Endothelial cell of umbilical vein (primary cell): ENCODE data around the gene ADIPOQ. TPM values are rescaled to one million over a fixed set of nuclear protein-coding genes. Genes with fewer than 3 reads are reported as not detected.

Source experiments
- BruUV-seq: library from RNA; stranded (reverse); fragments of 400-500 nt; replicated peaks from 2 replicates; lab custom pipeline; 2021; lab: Mats Ljungman, UMichigan
- CTCF ChIA-PET: fragments of 300-600, 350-600 bp; sonication (Branson Sonifier 250); formaldehyde crosslinking; loops from one replicate; lab custom pipeline; 2021; ENCODE audit warnings: antibody characterized with exemption, inconsistent platforms; lab: Charles Lee
- POLR2A ChIA-PET: fragments of 300-600, 350-600 bp; sonication (Branson Sonifier 250); formaldehyde crosslinking; loops from one replicate; lab custom pipeline; 2021; ENCODE audit warnings: antibody characterized with exemption, inconsistent platforms; lab: Charles Lee
- DNase-seq: peaks from one replicate; pipeline ENCODE4 v3.0.0-alpha.2; 2011; ENCODE audit warnings: low read depth, low spot score
- FAIRE-seq: peaks from 2 replicates; lab custom pipeline; 2011; peaks lifted over from hg19 to GRCh38; lab: Jason Lieb, UNC
- H2AFZ ChIP-seq: 2 replicates; pipeline ENCODE4 v1.6.0; 2012; ENCODE audit warnings: low read depth, low read length, control low read depth, inconsistent platforms
- H3K27ac ChIP-seq: 2 replicates; pipeline ENCODE4 v1.5.1; 2011; ENCODE audit warnings: low read depth, mild to moderate bottlenecking, control low read depth, low read length, moderate library complexity; ENCODE audit not compliant: insufficient read depth
- H3K27me3 ChIP-seq, 2 experiments: 2 replicates each; pipeline versions ENCODE4 v1.6.0 to v1.6.1; 2011; ENCODE audit warnings: low read length in 2 of 2, mixed read lengths in 1 of 2; ENCODE audit not compliant: control insufficient read depth in 2 of 2, insufficient read depth in 2 of 2
- H3K36me3 ChIP-seq, 2 experiments: 2 replicates in 1 of 2; 3 replicates in 1 of 2; pipeline ENCODE4 v1.5.1; 2011; ENCODE audit warnings: low read length in 2 of 2, mild to moderate bottlenecking in 1 of 2, moderate library complexity in 1 of 2; ENCODE audit not compliant: control insufficient read depth in 2 of 2, insufficient read depth in 2 of 2; ENCODE audit errors: extremely low read depth in 1 of 2
- H3K4me1 ChIP-seq: 3 replicates; pipeline ENCODE4 v1.5.1; 2011; ENCODE audit warnings: mild to moderate bottlenecking, low read length; ENCODE audit not compliant: control insufficient read depth, insufficient read depth; ENCODE audit errors: extremely low read depth
- H3K4me2 ChIP-seq: 2 replicates; pipeline ENCODE4 v1.6.1; 2011; ENCODE audit warnings: low read length, control low read depth, mixed read lengths; ENCODE audit not compliant: insufficient read depth
- H3K4me3 ChIP-seq, 3 experiments: fragments of 200-600 bp in 1 of 3; sonication (generic), shearing (Covaris generic) in 1 of 3; replicated peaks in 1 of 3; 2 replicates each; pipeline ENCODE4 v1.5.1; 2011 to 2016; ENCODE audit warnings: control low read depth in 3 of 3, low read length in 3 of 3, mild to moderate bottlenecking in 2 of 3, inconsistent platforms in 1 of 3, low read depth in 1 of 3, moderate library complexity in 1 of 3; ENCODE audit not compliant: insufficient read depth in 1 of 3
- H3K79me2 ChIP-seq: 2 replicates; pipeline ENCODE4 v1.6.0; 2012; ENCODE audit warnings: low read length, inconsistent platforms; ENCODE audit not compliant: control insufficient read depth, insufficient read depth
- H3K9ac ChIP-seq: replicated peaks from 2 replicates; pipeline ENCODE3; 2011; ENCODE audit warnings: low read length, control low read depth; ENCODE audit not compliant: insufficient read depth; ENCODE audit errors: extremely low read depth
- H3K9me1 ChIP-seq: replicated peaks from 3 replicates; pipeline ENCODE4 v1.6.0; 2011; ENCODE audit warnings: mild to moderate bottlenecking, low read length; ENCODE audit not compliant: control insufficient read depth, insufficient read depth; ENCODE audit errors: extremely low read depth
- H3K9me3 ChIP-seq: replicated peaks from 2 replicates; pipeline ENCODE4 v1.5.1; 2012; ENCODE audit warnings: low read length, inconsistent platforms; ENCODE audit not compliant: control insufficient read depth, insufficient read depth
- H4K20me1 ChIP-seq: replicated peaks from 2 replicates; pipeline ENCODE3; 2011; ENCODE audit warnings: mild to moderate bottlenecking, low read length; ENCODE audit not compliant: control insufficient read depth, insufficient read depth; ENCODE audit errors: extremely low read depth
- EZH2 ChIP-seq: IDR thresholded peaks from 2 replicates; pipeline ENCODE4 v1.6.1; 2012; ENCODE audit warnings: borderline replicate concordance, low read depth, mild to moderate bottlenecking, moderate library complexity, low read length, inconsistent platforms; ENCODE audit not compliant: severe bottlenecking
- FOS ChIP-seq: IDR thresholded peaks from 2 replicates; pipeline ENCODE4 v1.6.1; 2011; ENCODE audit warnings: mild to moderate bottlenecking, low read length, moderate library complexity, borderline replicate concordance; ENCODE audit not compliant: insufficient read depth
- GATA2 ChIP-seq: IDR thresholded peaks from 2 replicates; pipeline ENCODE4 v1.7.0; 2011; ENCODE audit warnings: low read depth, mild to moderate bottlenecking, moderate library complexity, mixed read lengths, low read length; ENCODE audit not compliant: insufficient read length, insufficient read depth
- JUN ChIP-seq: IDR thresholded peaks from 2 replicates; pipeline ENCODE4 v1.6.1; 2011; ENCODE audit warnings: borderline replicate concordance, low read depth; ENCODE audit not compliant: insufficient read length, insufficient read depth
- MYC ChIP-seq: IDR thresholded peaks from one replicate; pipeline ENCODE4 v1.6.1; 2011; ENCODE audit warnings: mild to moderate bottlenecking, low read depth, low read length
- POLR2A ChIP-seq: IDR thresholded peaks from 2 replicates; pipeline ENCODE4 v1.6.1; 2012; ENCODE audit warnings: low read depth, mild to moderate bottlenecking, control low read depth, low read length
- POLR2AphosphoS5 ChIP-seq: IDR thresholded peaks from 2 replicates; pipeline ENCODE4 v1.6.1; 2012; ENCODE audit warnings: low read depth, mild to moderate bottlenecking, control low read depth, low read length, moderate library complexity; ENCODE audit not compliant: insufficient read depth
- dilution Hi-C: fragments of 300-500 bp; cut with MboI; formaldehyde crosslinking; loops from one replicate; pipeline ENCODE4 v1.15.0; 2019; ENCODE audit warnings: low sequenced_read_pairs; ENCODE audit not compliant: extremely low pct_ligation_motif_present
- intact Hi-C: fragments of 100-400 bp; cut with micrococcal nuclease; formaldehyde crosslinking; loops from one replicate; pipeline ENCODE4 v1.10.0; 2022
- polyA plus RNA-seq, 4 experiments: library from polyadenylated mRNA; depleted of rRNA in 3 of 4; stranded (reverse) in 3 of 4; unstranded in 1 of 4; fragments of >200 nt; gene quantifications; 2 replicates each; pipeline versions ENCODE4 v1.2.1 to v1.2.3, GENCODE V29; 2011 to 2012; ENCODE audit warnings: missing spikeins in 1 of 4
- total RNA-seq: library from RNA; stranded (reverse); gene quantifications from 2 replicates; pipeline ENCODE4 v1.2.3, GENCODE V29; 2021
- TF ChIP-seq, protein P1 (sequence below), 2 donors: IDR thresholded peaks; 1 replicate in 1 of 2; 2 replicates in 1 of 2; pipeline ENCODE4 v1.5.1; 2011; ENCODE audit warnings: low read length in 2 of 2, mild to moderate bottlenecking in 2 of 2, moderate library complexity in 2 of 2, control low read depth in 1 of 2, inconsistent platforms in 1 of 2, low read depth in 1 of 2; ENCODE audit not compliant: insufficient read depth in 1 of 2; ENCODE audit errors: extremely low read depth in 1 of 2
- TF ChIP-seq, protein P2 (sequence below): IDR thresholded peaks from 2 replicates; pipeline ENCODE4 v1.6.1; 2011; ENCODE audit not compliant: insufficient read depth, insufficient read length

ADIPOQ gene
- total and polyA plus RNA-seq, 2 donors (not counting 3 experiments of a cell fraction or from before 2014, with no cell fraction given), result not detected

GRCh38 chr3:186879781-186880180, 37.3 kb downstream of the ADIPOQ start:
- ChIA-PET CTCF (interaction anchor here (1.0 kb wide), 1 partner anchor 10 kb away, joined by 3 read pairs; no protein-coding TSS in a partner anchor), POLR2A (no interaction called here)
- Histone ChIP-seq H3K4me2 (no peak overlapping the region), H3K9me1 (no peaks in the 10 kb centered on the region), H4K20me1 (no peaks in the 10 kb centered on the region), H3K4me3 (no peak overlapping the region), H3K27me3 (no peaks in the 10 kb centered on the region), H3K4me1 (peaks cover 16% of the 10 kb centered on the region), H3K9me3 (no peaks in the 10 kb centered on the region), H2AFZ (no peak overlapping the region), H3K79me2 (no peaks in the 10 kb centered on the region), H3K9ac (no peak overlapping the region), H3K27ac (no peak overlapping the region), H3K36me3 (no peaks in the 10 kb centered on the region)
- dilution Hi-C loops (no loop called here), intact Hi-C loops (loop anchor here (10.0 kb wide), 1 partner anchor 1285 kb away; no protein-coding TSS in a partner anchor)
- DNase-seq (no peak), FAIRE-seq (no peak)
- TF ChIP-seq MYC (no peak), POLR2AphosphoS5 (no peak), FOS (no peak), POLR2A (no peak), JUN (no peak)
- TF ChIP-seq, protein P1, sequence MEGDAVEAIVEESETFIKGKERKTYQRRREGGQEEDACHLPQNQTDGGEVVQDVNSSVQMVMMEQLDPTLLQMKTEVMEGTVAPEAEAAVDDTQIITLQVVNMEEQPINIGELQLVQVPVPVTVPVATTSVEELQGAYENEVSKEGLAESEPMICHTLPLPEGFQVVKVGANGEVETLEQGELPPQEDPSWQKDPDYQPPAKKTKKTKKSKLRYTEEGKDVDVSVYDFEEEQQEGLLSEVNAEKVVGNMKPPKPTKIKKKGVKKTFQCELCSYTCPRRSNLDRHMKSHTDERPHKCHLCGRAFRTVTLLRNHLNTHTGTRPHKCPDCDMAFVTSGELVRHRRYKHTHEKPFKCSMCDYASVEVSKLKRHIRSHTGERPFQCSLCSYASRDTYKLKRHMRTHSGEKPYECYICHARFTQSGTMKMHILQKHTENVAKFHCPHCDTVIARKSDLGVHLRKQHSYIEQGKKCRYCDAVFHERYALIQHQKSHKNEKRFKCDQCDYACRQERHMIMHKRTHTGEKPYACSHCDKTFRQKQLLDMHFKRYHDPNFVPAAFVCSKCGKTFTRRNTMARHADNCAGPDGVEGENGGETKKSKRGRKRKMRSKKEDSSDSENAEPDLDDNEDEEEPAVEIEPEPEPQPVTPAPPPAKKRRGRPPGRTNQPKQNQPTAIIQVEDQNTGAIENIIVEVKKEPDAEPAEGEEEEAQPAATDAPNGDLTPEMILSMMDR (IDR thresholded peaks at IDR 0.05; ENCODE audit: extremely low read depth in 1 of 2, insufficient read depth in 1 of 2, low read depth in 1 of 2, low read length in 2 of 2), result no peak
- no TSS peak for BruUV-seq

DNA sequence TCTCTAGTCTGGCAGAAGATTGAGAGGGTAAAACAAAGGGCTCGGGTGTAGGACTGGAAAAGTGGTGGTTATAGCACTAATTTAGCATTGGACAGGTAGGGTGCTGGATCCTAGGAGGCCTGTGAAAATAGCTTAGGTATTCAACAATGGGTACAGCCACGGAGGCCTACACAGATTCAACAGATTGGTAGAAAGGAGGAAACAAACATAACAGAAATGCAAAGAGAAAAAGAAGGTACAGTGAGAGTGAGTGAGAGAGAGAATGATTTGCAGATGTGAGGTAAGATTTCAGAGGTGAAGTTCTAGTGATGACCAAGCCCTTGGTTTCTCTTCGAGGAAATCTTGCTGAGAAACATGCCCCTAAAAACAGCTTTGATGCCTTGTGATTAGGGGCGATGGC, 37.9 kb downstream of the ADIPOQ start:
- intact Hi-C loops, result loop anchor here (10.0 kb wide), 1 partner anchor 1284 kb away; no protein-coding TSS in a partner anchor

More for the DNA sequence above, 37.9 kb downstream of the ADIPOQ start:
- Histone ChIP-seq H3K27me3 (no peaks in the 10 kb centered on the region), H3K79me2 (no peaks in the 10 kb centered on the region), H4K20me1 (no peaks in the 10 kb centered on the region), H3K9me1 (no peaks in the 10 kb centered on the region), H3K9ac (no peak overlapping the region), H3K4me1 (peaks cover 16% of the 10 kb centered on the region), H3K36me3 (no peaks in the 10 kb centered on the region), H2AFZ (no peak overlapping the region), H3K9me3 (no peaks in the 10 kb centered on the region), H3K4me3 (no peak overlapping the region), H3K4me2 (no peak overlapping the region), H3K27ac (no peak overlapping the region)
- dilution Hi-C loops, result no loop called here
- FAIRE-seq (no peak), DNase-seq (no peak)
- POLR2A ChIA-PET, result no interaction called here
- TF ChIP-seq EZH2 (no peak), POLR2A (no peak), FOS (no peak), GATA2 (no peak), MYC (no peak), JUN (no peak), POLR2AphosphoS5 (no peak)
- TF ChIP-seq, protein P1 (IDR thresholded peaks at IDR 0.05; ENCODE audit: extremely low read depth in 1 of 2, insufficient read depth in 1 of 2, low read depth in 1 of 2, low read length in 2 of 2), result no peak
- TF ChIP-seq, protein P2, sequence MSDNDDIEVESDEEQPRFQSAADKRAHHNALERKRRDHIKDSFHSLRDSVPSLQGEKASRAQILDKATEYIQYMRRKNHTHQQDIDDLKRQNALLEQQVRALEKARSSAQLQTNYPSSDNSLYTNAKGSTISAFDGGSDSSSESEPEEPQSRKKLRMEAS, result no peak
- CTCF ChIA-PET, result interaction anchor here (0.9 to 1.0 kb wide), 2 partner anchors 11 to 31 kb away, joined by 3 read pairs; no protein-coding TSS in a partner anchor
- no TSS peak for BruUV-seq
